Dedifferentiated amniotic fluid mesenchymal stem cell (primary cell): ENCODE measurements around the gene POLR1E.
"Not testable (repeated sequence)": the region's sequence is repeated elsewhere in the genome, so short reads cannot be mapped to it uniquely, and the experiment has no call there.

Source experiments
- DNase-seq: peaks from one replicate; pipeline ENCODE4 v3.0.0-alpha.2; 2016; ENCODE audit errors: extremely low spot score

POLR1E gene

GRCh38 chr9:37503736-37504135 lies 18.0 kb downstream of the POLR1E start:
- no peak for DNase-seq

GRCh38 chr9:37504605-37505004 lies 18.9 kb downstream of the POLR1E start:
- no peak for DNase-seq

GRCh38 chr9:37507566-37508134 lies 21.9 kb downstream of the POLR1E start:
- no peak for DNase-seq

DNA sequence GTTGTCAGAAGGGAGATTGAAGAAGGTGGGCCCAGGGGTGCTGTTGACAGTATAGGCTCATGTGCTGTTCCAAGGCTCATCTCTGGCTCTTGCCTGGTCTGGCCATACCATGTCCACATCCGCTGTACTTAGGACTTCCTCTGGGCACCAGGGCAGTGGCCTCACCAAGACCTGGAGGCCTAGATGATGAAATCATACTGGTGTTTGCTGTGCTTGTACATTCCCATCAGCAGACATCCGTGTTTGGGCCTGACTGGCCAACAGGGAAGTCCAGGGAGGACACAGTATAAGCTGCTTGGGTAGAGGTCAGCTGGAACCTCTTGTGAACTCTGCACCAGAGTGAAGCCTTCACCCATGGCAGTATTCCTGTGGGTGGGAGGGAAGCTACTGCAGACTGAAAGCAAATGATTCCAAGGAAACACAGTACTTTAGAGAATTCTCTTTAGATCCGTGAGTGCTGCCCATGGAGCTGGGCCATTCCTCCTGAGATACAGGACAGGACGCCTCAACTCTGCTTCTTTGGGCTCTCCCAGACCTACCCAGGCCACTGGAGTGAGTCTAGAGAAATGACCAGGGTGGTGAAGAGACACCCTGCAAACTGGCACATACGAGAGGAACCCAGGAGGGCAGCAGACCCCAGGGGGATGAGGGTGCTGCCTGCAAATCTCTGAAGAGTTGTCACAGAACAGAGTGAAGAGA lies 22.5 kb downstream of the POLR1E start:
- no peak for DNase-seq

DNA sequence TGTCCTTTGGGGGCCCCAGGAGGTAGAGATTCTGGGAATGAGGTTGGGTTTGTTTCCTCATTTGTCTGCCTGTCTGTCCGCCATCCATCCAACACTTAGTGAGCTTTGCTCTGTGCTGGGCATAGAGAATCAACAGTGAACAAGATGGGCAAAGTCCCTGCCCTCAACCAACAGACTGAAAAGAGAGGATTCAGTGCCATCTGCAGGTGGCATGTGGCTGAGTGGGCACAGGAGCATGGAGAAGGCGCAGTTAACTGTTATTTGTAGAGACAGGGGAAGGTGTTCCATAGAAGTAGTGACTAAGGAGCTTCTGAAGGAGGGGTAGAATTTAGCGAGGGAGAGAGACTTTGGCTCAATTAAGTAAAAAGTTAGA lies 23.1 kb downstream of the POLR1E start:
- no peak for DNase-seq

DNA sequence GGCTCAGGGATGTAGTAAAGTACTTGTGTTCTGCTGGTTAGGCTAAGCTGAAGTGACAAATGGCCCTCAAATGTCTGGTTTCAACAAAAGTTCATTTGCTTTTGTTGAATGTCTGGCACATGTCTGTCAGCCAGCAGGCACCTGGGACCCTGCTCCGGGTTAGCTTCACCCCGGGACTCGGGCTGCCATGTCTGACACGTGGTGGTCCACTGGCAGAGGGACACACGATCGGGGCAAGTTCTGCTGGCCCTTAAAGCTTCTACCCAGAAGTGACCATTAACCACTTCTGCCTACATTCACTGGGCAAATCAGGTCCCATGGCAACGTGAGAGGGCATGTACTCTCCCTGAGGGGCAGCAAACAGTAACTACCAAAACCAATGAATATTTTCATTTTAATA lies 23.8 kb downstream of the POLR1E start:
- no peak for DNase-seq

DNA sequence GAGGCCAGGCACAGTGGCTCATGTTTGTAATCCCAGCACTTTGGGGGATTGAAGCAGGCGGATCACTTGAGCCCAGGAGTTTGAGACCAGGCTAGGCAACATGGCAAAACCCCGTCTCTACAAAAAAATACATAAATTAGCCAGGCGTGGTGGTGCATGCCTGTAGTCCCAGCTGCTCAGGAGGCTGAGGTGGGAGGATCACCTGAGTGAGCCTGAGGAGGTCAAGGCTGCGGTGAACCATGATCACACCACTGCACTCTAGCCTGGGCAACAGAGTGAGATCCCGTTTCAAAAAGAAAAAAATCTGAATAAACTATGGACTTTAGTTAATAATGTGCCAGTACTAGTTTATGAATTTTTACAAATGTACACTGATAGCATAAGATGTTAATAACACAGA lies 24.3 kb downstream of the POLR1E start:
- DNase-seq: not testable (repeated sequence)

DNA sequence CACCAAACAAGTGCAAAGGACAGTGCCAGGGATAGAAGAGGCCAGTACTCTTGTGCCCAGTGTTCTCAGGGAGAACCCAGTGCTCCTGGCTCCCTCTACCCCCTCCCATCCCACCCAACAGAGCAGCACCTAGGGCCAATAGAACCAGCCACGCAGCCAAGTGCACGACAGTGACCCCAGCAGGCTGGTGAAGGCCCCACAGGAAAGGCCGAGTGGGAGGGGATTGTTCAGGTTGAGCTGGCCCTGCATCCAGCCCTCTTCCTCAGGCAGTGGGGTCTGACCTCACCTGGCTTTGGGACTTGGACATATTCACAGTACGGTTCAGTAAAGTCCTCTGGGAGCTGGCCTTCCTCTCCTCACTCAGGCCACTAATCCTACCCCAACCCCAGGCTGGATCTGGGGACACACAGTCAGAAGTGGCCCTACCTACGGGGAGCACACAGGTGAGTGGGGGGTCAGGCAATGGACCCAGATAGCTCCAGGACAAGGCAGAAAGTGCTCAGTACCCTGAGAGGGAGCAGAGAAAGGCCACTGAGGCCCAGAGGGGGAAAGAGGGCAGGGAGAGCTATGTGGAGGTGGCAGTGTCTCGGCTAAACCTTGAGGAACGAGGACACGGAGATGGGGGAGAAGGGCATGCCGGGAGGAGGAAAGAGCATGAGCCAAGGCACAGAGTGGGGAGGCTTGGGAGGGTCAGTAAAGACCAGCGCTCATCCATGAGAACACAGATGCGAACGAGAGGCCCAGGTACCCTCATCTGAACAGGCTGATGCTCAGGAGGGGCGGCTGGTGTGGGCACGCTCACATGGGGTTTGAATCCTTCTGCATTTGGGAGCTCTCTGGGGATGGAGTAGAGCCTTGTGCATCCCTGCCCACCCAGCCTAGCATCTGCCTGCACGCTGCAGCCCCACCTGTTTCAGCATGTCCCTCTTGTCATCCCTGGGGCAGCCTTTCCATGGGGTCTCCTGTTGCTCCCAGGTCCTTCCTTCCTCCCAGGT lies 25.6 kb downstream of the POLR1E start:
- no peak for DNase-seq

DNA sequence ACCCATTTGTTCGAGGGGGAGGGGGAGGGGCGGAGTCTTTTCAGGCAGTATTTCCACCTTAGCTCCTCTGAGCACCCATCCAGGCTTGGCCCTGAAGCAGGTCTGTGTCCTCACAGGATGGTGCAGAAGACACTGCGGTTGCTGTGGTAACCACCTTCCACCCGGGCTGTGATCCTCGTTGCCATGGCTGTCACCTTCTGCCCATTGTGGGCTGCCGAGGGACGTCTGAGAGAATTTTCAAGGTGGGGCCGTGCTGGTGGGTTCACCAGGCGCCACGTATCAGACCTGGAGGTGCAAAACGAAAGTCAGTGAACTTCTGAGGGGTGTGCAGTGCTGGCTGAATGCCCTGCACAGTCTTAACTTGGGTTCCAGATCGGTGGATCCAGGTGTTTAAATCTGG lies 26.7 kb downstream of the POLR1E start:
- no peak for DNase-seq

- not testable (repeated sequence) for DNase-seq
These were observed 28.7 kb downstream of the POLR1E start for GRCh38 chr9:37514415-37514814.

GRCh38 chr9:37514999-37515398 lies 29.3 kb downstream of the POLR1E start:
- DNase-seq: no peak

GRCh38 chr9:37515620-37516258 lies 30.0 kb downstream of the POLR1E start:
- DNase-seq: no peak

GRCh38 chr9:37517923-37518322 lies 32.2 kb downstream of the POLR1E start:
- DNase-seq: no peak

DNA sequence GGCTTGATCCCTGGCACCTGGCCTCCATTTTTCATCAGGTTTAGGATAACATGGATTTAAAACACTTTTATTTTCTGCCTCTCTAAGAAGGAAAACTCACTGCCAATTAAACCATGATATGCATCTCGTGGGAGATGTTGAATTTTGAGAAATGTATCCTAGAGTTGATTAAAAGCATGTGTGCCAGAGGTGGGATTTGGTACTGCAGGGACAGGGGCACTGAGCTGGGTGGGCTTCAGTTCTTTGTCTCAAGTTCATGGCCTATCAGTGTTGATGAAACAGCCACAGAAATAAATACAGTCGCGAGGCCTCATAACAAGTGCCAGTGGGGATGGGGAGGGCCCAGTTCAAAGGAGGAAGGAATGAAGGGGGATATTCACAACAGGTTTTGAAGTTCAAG lies 34.9 kb downstream of the POLR1E start:
- no peak for DNase-seq

DNA sequence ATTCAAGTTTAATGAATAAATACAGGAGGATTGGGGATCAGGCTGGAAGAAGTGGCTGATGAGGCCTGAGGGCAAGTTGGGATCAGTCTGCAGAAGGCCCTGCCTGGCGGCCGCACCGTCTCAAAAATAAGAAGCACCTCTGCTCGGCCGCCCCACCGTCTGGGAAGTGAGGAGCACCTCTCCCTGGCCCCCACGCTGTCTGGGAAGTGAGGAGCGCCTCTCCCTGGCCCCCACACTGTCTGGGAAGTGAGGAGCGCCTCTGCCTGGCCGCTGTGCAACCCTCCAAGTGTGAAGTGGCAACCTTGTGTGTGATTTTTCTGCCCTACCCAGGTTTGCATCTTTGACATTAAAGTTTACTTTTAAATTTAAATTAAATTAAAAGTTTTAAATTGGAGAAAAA lies 35.4 kb downstream of the POLR1E start:
- no peak for DNase-seq

- DNase-seq: no peak
These were observed 37.2 kb downstream of the POLR1E start for GRCh38 chr9:37522971-37523370.

DNA sequence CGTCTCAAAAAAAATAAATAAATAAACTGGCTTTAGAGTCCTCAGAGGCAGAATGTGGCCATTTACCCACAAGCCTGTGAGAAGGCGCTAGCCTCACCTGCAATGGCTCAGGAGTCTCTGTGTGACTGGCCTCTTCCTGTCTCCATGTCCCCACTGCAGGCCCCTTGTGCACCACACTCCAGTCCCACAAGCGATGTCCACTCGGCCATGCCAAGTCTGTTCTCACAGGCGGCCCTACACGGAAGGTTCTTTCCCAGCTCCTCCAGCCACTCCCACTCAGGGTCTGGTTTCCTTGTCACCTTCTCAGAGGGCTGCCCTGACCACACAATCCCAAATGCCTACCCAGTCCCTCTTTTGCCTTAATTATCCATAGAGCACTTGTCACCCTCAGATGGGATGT lies 38.2 kb downstream of the POLR1E start:
- DNase-seq: no peak

DNA sequence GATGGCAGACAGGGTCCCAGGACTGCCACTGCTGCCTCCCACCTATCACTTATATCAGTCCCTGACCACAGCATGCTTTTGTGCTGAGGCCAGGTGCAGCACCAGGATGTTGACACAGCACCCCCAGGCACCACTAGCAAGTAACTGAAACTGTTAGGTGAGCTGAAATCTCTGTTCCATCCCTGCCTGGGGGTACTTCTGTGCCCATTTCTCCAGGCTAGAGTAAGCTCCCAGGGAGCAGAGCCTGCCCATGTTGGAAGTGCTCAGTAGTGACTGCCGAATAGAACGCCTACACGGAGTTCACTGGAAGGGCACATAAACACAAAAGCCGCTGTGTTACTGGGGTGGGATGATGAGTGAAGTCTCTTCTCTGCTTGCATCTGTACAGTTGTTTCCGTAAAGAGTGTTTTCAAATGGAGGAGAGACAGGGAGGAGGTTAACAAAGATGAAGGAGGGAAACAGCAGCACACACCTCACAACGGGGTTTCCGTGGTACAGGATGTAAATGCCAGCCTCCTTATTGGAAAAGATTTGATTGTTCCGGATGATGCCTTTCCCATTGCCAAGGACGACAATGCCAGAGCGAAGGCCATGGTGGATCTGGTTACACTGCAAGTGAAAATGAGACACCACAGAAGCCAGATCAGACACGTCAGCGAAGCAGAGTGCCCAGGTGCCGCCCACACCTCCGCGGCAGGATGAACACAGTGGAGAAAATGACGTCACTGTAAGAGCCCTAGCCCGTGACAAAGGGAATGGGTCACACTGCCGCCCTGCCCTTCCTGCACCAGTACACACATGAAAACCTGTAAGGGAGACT lies 43.1 kb downstream of the POLR1E start:
- DNase-seq: no peak

- no peak for DNase-seq
These were observed 46.0 kb downstream of the POLR1E start for GRCh38 chr9:37531699-37532098.

DNA sequence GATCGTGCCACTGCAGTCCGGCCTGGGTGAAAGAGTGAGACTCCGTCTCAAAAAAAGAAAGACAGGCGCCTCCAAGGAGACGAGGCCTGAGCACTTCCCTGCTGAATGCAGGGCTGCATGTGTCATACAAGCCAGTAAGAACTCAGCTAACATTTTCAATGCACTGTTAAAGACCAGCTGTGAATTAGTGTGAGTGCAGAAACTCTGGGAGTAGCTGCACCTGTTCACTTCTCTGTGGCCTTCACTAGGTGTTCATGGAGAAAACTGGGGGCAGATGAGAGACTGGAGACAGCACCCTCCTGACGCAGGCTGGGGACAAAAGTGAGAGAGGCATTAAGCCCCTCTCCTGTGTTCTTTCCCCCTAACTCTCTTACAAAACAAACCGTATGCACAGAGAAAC lies 48.7 kb downstream of the POLR1E start:
- no peak for DNase-seq

- DNase-seq: no peak
These were observed 49.2 kb downstream of the POLR1E start for GRCh38 chr9:37534901-37535300.
